ENCODE measurements around the gene DSCAM.

The DSCAM gene

GRCh38 chr21:40605094-40605493, 241.9 kb downstream of the DSCAM start:
- no peak for DNase-seq (ENCODE audit: low spot score)

GRCh38 chr21:40603774-40604173, 243.2 kb downstream of the DSCAM start:
- DNase-seq (ENCODE audit: low spot score) = no peak

- DNase-seq (ENCODE audit: low spot score) = no peak
Observed at GRCh38 chr21:40602080-40602479, 244.9 kb downstream of the DSCAM start.

- no peak for DNase-seq (ENCODE audit: low spot score)
Observed at GRCh38 chr21:40595806-40596205, 251.2 kb downstream of the DSCAM start.

- DNase-seq (ENCODE audit: low spot score) = no peak
Observed at GRCh38 chr21:40587736-40588346, 259.1 kb downstream of the DSCAM start.

- DNase-seq (ENCODE audit: low spot score) = no peak
Observed at GRCh38 chr21:40586575-40586974, 260.4 kb downstream of the DSCAM start.

- DNase-seq (ENCODE audit: low spot score) = no peak
Observed at GRCh38 chr21:40577285-40578043, 269.5 kb downstream of the DSCAM start.

- no peak for DNase-seq (ENCODE audit: low spot score)
Observed at GRCh38 chr21:40575976-40576375, 271.0 kb downstream of the DSCAM start.

GRCh38 chr21:40569357-40569756, 277.6 kb downstream of the DSCAM start:
- DNase-seq (ENCODE audit: low spot score) = no peak

GRCh38 chr21:40568807-40569206, 278.2 kb downstream of the DSCAM start:
- no peak for DNase-seq (ENCODE audit: low spot score)

- DNase-seq (ENCODE audit: low spot score) = no peak
Observed at GRCh38 chr21:40567501-40567900, 279.5 kb downstream of the DSCAM start.

GRCh38 chr21:40566486-40566885, 280.5 kb downstream of the DSCAM start:
- DNase-seq (ENCODE audit: low spot score) = no peak

GRCh38 chr21:40564318-40564717, 282.6 kb downstream of the DSCAM start:
- DNase-seq (ENCODE audit: low spot score) = no peak

- DNase-seq (ENCODE audit: low spot score) = no peak
Observed at GRCh38 chr21:40563900-40564299, 283.1 kb downstream of the DSCAM start.

- DNase-seq (ENCODE audit: low spot score) = no peak
Observed at GRCh38 chr21:40562242-40563002, 284.5 kb downstream of the DSCAM start.

- no peak for DNase-seq (ENCODE audit: low spot score)
Observed at GRCh38 chr21:40556442-40556968, 290.5 kb downstream of the DSCAM start.

- no peak for DNase-seq (ENCODE audit: low spot score)
Observed at GRCh38 chr21:40555021-40555528, 291.9 kb downstream of the DSCAM start.

- DNase-seq (ENCODE audit: low spot score) = no peak
Observed at GRCh38 chr21:40553781-40554180, 293.2 kb downstream of the DSCAM start.

- no peak for DNase-seq (ENCODE audit: low spot score)
Observed at GRCh38 chr21:40547906-40548513, 298.9 kb downstream of the DSCAM start.

GRCh38 chr21:40546647-40547046, 300.3 kb downstream of the DSCAM start:
- no peak for DNase-seq (ENCODE audit: low spot score)

- DNase-seq (ENCODE audit: low spot score) = no peak
Observed at GRCh38 chr21:40540216-40540615, 306.7 kb downstream of the DSCAM start.

GRCh38 chr21:40534886-40535285, 312.1 kb downstream of the DSCAM start:
- no peak for DNase-seq (ENCODE audit: low spot score)

Measured in kidney tubule cell (primary cell).